Fibroblast of the aortic adventitia (primary cell): ENCODE measurements around the gene NRXN3. TPM values are rescaled to one million over a fixed set of nuclear protein-coding genes. Genes with fewer than 3 reads are reported as not detected.

Experiments
- DNase-seq: peaks from one replicate; pipeline ENCODE4 v3.0.0-alpha.2; 2010; ENCODE audit warnings: low read depth
- H3K4me3 ChIP-seq: 2 replicates; pipeline ENCODE4 v1.5.1; 2011; ENCODE audit warnings: low read depth, mild to moderate bottlenecking, control low read depth, low read length, moderate library complexity
- CTCF ChIP-seq: IDR thresholded peaks from 2 replicates; pipeline ENCODE4 v1.5.1; 2011; ENCODE audit warnings: mild to moderate bottlenecking, low read length, control low read depth, inconsistent platforms; ENCODE audit not compliant: insufficient read depth
- total RNA-seq: library from RNA; depleted of rRNA; stranded (reverse); fragments of >200 nt; gene quantifications from 2 replicates; pipeline ENCODE4 v1.2.3, GENCODE V29; 2012; ENCODE audit warnings: low replicate concordance

Gene NRXN3
- 0.18 and 0.41 TPM in 2 replicates for total RNA-seq

GRCh38 chr14:78170203-78170602 is at the start of gene NRXN3:
NRXN3 (plus strand) TSS chr14:78170373; CDS start chr14:78243094, 72,721 bp downstream.
- no peak within 1 kb of the TSS for H3K4me3 ChIP-seq
- DNase-seq = no peak
- no peak for TF ChIP-seq CTCF

GRCh38 chr14:78122436-78122835 is 47.7 kb upstream of the NRXN3 start:
- DNase-seq = no peak
- TF ChIP-seq CTCF = no peak
- no peak overlapping the region for H3K4me3 ChIP-seq

- H3K4me3 ChIP-seq = no peak overlapping the region
- DNase-seq = no peak
- TF ChIP-seq CTCF = no peak
These were observed 46.4 kb upstream of the NRXN3 start for GRCh38 chr14:78123650-78124253.

- DNase-seq = no peak
- no peak overlapping the region for H3K4me3 ChIP-seq
- no peak for TF ChIP-seq CTCF
These were observed 42.2 kb upstream of the NRXN3 start for GRCh38 chr14:78127961-78128360.

- no peak overlapping the region for H3K4me3 ChIP-seq
- no peak for TF ChIP-seq CTCF
- no peak for DNase-seq
These were observed 40.8 kb upstream of the NRXN3 start for GRCh38 chr14:78129375-78129774.

- no peak overlapping the region for H3K4me3 ChIP-seq
- DNase-seq = no peak
- no peak for TF ChIP-seq CTCF
These were observed 39.8 kb upstream of the NRXN3 start for GRCh38 chr14:78130356-78130755.

- DNase-seq = no peak
- TF ChIP-seq CTCF = no peak
- H3K4me3 ChIP-seq = no peak overlapping the region
These were observed 39.0 kb upstream of the NRXN3 start for GRCh38 chr14:78131201-78131600.
